ENCODE data around the gene CCDC186. TPM values are rescaled to one million over a fixed set of nuclear protein-coding genes. Genes with fewer than 3 reads are reported as not detected.

The CCDC186 gene
- polyA plus RNA-seq (ENCODE audit: insufficient read depth in 1 of 5, insufficient read length in 5 of 5, low replicate concordance in 1 of 5): 10 to 100 TPM; 20.3 to 51.4 (median 42.3) TPM
- long read RNA-seq, donor 1, full-length matches to known transcripts: 9 of 9 reads
- long read RNA-seq, donor 1, partial matches to known transcripts: 0 of 9 reads
- long read RNA-seq, donor 1, other reads (novel, unspliced or antisense): 0 of 9 reads
- long read RNA-seq, donor 2, full-length matches to known transcripts: 7 of 7 reads
- long read RNA-seq, donor 2, partial matches to known transcripts: 0 of 7 reads
- long read RNA-seq, donor 2, other reads (novel, unspliced or antisense): 0 of 7 reads
- long read RNA-seq, donor 3, partial matches to known transcripts: 0 of 4 reads
- long read RNA-seq, donor 3, other reads (novel, unspliced or antisense): 0 of 4 reads
- long read RNA-seq, donor 4, partial matches to known transcripts: 0 of 4 reads
- long read RNA-seq, donor 4, other reads (novel, unspliced or antisense): 0 of 4 reads
- long read RNA-seq, donor 5, full-length matches to known transcripts: 12 of 12 reads
- long read RNA-seq, donor 5, partial matches to known transcripts: 0 of 12 reads
- long read RNA-seq, donor 5, other reads (novel, unspliced or antisense): 0 of 12 reads
- long read RNA-seq, donor 6, full-length matches to known transcripts: 8 of 8 reads
- long read RNA-seq, donor 6, partial matches to known transcripts: 0 of 8 reads
- long read RNA-seq, donor 6, other reads (novel, unspliced or antisense): 0 of 8 reads
- long read RNA-seq, donor 7, full-length matches to known transcripts: 9 of 9 reads
- long read RNA-seq, donor 7, partial matches to known transcripts: 0 of 9 reads
- long read RNA-seq, donor 7, other reads (novel, unspliced or antisense): 0 of 9 reads
- long read RNA-seq, donor 8, full-length matches to known transcripts: 4 of 4 reads
- long read RNA-seq, donor 8, partial matches to known transcripts: 0 of 4 reads
- long read RNA-seq, donor 8, other reads (novel, unspliced or antisense): 0 of 4 reads

DNA sequence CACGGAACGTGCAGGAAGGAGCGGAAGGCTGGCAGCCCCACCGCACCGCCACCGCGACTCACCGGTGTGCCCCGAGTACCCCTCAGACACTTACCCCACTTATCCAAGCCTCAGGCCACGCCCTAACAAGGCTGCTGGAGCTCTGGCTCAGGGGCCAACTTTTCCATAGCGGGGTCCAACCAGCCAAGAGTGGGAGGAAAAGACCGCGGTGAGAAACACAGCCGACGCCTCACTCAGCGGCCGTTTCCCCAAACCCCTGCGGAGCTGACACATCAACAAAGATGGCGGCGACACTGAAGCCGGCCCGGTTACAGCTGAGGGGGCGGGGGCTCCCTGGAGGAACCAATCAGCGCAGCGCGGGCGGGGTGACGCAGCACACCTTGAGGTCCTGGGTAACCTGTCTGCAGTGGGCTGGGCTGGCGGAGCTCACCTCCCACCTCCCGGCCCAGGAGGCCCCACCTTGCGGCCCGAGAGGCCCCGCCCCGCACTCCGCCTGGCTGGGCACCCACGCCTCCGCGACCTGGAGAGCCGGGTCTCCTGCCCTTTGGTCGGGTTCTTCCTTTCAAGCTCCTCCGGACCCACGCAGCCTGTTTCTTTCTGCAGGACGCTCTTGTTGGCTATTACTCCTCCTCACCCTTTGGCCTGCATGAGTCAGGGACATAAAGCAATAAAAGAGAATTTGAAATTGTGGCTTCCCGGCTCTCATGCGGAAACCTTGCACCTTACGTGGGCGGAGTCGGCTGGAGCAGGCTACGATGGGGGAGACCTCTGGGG lies at the start of gene CCDC186:
Gene CCDC186 (minus strand): TSS at position 283 of the 774 bp plus-strand sequence. CDS start 10,935 bp downstream, outside the sequence.
- peak; percentile 85 for DNase-seq

DNA sequence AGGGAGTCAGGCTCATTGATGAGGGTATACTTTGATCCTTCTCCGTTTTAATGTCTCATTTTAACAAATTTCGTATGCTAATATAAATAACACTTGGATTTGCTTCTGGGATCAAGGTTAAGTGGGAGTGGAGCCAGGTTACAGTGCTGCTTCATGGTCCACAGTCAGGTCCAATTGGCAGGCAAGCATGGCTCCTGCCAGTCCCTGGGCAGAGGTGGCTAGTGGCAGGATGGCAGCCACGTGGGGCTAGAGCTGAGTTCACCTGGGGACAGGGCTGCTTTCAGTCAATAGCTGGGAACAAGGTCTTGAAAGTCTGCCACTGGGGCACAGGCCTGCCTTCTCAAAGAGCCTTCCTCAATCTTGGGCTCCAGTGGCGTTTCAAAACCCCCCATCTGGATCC lies 49.1 kb upstream of the CCDC186 start:
- DNase-seq: no peak

DNA sequence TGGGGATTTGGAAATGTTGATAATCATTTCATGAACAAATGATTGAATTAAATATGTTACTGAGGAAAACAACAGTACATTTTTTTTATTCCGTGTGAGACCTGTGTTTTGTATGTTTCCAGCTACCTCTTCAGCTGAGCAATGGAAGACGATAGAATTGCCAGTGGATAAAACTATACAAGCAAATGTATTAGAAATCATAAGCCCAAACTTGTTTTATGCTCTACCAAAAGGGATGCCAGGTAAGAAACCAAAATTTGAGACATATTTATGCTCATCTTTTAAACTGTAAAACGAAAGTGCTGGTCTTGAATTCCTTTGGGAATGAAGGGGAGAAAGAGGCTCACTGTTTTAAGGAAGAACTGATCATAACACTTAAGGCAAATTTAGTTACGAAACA lies 47.2 kb upstream of the CCDC186 start:
- no peak for DNase-seq

DNA sequence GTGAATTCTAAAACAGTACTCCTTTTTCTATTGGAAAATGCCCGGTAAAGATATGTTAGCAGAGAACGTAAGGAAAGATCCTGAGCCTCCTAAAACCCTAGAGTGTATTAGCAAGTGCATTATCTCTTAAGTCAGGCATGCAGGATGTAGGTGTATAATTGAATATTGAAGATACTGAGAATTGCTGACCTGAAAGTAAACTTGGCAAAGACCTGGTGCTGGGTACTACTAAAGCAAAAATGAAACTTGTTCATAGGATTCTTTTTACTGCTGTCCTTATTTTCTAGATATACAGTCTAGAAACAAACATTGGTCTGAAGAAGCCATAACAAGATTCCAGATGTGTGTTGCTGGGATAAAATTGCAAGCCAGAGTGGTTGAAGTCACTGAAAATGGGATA lies 46.3 kb upstream of the CCDC186 start:
- DNase-seq: no peak

DNA sequence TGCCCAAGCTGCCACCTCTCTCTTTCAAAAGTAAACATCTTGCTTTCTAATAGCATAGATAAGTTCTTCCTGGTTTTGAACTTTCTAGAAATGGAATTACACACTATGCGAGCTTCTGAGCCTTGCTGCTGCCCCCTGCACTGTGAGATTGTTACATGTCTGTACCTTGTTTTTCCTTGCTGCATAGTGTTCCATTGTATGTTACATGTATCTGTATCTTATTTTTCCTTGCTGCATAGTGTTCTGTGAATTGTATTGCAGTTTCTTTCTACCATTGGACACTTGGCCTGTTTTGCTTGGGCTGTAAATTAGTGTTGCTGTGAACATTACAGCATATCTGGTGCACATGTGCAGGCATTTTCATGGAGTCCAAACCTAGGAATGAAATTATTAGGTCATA lies 41.0 kb upstream of the CCDC186 start:
- no peak for DNase-seq

DNA sequence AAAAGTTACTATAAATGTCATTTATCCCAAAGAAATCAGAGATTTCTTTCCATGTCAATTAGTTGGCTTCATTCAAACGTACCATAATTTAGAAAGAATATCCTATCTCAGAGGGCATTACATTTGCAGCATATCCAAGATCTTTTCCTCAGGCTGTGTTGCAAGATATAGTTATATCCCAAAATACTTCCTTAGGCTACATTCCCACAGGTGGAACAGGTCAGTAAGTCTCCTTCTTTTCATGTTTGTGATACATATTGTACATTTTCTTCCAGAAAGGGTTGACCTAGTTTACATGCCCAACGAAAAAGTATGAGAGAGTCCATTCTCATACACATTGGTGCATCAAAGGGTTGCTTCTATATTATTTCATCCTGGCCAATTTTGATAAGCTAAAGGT lies 38.1 kb upstream of the CCDC186 start:
- no peak for DNase-seq

DNA sequence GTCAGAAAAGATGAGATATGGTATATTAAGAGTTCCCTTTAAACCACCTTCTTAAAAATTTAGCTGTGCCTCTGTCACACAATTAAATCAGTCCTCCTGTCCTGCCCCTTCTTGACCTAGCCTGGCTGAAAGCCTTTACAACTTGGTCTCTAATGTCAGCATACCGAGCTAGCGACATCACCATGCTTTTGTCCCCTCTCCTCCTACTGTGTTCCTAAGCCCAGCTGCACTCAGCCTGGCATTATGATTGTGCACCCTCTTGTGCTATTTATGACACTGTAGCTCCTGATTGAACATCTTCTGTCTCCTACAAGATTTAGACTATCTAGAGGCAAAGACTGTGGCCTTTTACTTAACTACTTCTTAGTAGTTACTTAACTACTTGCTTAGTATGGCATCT lies 34.3 kb upstream of the CCDC186 start:
- DNase-seq: no peak

DNA sequence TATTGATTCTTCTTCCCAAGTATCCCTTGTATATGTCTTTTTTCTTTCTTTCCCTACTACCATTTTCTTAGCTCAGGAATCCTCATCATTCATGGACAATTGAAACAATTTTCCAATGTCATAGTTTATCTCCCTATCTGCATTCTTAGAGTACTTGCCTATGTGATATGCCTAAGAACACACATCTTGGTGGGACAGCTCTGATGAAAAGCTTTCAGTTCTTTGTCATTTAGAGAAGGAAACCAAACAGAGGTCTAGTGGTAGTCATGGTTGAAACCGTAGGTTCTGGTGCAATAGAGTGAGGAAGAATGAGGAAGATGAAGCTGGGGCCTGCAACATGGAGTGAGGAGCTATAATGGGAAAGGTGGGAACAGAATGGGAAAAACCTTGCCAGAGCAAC lies 33.3 kb upstream of the CCDC186 start:
- no peak for DNase-seq

DNA sequence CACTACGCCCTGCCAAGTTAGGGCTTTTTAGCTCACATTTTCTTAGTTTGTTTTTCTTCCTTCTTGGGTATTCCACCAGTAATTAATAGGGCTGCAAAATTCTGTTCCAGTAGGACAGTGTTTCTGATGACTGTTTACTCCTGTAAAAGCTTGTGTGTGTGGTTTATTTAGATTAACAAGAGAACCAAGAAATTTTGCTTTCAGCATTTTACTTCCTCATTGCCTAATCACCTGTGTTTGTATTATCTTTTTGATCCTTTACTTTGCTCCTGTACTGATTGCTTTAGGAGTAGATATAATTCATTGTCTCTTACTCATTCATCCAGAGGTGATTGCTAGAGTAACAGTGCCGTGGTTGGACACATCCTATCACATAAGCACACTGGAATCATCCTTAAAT lies 32.9 kb upstream of the CCDC186 start:
- no peak for DNase-seq

DNA sequence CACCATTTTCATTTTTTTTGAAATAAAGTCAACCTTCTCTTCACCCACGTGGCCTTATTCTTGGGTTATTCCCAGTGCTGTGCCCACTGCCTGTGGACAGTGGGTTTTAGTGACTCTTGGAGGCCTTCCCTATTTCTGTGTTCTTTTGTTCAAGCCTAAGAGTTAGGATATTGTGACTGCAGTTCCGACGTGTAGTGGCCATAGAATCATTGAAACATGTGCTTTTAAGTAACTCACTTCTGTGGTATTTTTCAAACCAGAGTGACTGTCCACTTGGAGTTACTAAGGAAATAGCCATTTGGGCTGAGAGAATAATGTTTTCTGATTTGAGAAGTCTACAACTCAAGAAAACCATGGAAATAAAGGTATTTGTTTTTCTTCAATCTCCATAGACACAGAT lies 28.8 kb upstream of the CCDC186 start:
- DNase-seq: no peak

DNA sequence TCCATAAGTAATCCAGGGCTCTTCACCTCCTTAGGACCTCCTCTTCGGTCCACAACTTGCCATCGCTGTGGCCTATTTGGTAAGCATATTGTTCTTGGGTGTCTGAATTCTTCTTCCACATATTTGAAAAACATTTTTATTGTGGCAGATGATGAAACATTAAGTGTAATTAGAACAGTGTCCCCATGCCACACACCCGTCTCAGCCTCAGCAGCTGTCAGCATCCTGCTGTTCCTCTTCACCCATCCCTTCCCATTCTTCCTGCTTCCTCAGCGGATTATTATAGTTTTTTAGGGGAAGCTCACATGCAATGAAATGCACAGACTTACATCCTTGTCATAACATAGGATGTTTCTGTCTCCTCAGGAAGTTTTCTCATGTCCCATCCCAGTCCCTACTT lies 25.2 kb upstream of the CCDC186 start:
- no peak for DNase-seq

DNA sequence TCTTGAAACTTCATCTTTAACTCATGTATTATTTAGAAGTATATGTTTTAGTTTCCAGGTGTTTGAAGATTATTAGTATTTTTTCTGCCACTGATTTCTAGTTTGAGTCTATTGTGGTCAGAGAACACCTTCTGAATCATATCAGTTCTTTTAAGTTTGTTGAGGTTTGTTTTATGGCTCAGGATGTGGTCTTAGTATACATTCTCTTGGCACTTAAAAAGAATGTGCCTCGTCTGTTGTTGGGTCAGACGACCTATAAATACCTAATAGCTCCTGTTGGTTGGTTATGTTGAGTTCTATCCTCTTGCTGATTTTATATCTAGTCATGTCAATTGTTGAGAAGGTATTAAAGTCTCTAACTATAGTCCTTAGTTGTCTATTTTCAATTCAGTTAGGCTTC lies 21.1 kb upstream of the CCDC186 start:
- no peak for DNase-seq

DNA sequence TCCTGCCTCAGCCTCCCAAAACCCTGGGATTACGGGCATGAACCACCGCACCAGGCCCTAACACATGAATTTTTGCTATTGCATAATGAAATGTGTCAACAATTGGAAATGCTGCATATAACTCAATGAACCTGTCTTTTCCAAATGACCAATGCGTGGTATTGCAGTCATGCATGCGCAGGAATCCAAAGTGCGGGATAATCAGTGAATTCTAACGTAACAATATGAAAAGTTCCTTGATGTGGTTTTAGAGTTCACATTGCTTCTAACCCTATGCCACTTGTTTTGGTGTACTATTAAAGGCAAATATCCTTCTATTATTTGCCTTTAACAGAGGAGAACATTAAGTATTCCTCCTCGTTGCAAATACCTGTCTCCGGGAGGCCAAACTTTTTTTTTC lies 15.7 kb upstream of the CCDC186 start:
- no peak for DNase-seq

DNA sequence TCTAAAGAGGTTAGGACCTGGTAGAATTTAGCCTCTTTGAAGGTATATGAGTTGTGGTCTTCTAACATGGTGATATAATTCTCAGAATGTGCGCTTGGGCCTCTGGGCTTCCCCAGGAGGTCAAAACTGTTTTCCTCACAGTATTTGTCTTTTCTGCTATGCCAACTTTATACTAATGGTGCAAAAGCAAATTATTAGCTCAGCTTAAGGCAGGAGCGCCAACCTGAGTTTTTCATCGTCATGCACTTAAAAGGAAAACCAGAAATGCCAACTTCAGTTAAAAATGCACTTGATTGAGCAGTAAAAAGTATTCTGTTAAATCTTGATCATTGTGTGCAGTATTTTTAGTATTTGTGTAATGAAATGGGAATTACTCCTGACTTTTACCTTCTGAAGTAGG lies 14.9 kb upstream of the CCDC186 start:
- DNase-seq: no peak

DNA sequence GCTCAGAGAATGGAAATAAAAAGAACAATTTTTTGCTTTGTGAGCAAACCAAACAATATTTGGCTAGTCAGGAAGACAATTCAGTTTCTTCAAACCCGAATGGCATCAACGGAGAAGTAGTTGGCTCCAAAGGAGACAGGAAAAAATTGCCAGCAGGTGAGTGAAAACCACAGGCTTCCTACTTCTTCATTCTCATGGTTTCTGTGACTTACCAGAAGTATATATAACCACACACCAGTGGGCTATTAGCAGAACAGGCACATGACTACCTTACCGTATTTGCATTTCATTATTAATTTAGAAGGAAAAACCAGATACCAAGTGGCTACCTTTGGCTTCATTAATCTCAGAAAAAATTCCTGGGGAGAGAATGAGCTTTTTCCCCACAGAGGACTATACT lies 14.0 kb upstream of the CCDC186 start:
- DNase-seq: no peak

DNA sequence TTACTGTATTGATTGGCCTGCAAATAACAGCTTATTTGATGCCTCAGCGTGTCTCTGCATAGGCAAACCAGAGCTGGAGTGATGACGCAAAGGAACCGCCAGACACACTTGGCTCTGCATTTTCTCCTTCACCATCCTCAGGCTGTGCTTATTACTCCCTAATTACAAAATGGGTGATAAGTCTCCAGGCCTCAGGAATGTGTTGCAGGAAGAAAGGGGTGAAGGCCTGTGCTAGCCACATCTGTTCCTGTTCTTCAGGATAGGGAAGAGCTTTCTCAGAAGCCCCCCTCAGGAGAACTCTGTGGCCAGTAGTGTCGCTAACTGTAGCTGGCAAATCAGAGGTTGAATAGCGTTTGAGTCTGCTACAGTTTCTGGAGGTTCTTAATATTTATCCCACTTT lies 10.3 kb upstream of the CCDC186 start:
- no peak for DNase-seq

DNA sequence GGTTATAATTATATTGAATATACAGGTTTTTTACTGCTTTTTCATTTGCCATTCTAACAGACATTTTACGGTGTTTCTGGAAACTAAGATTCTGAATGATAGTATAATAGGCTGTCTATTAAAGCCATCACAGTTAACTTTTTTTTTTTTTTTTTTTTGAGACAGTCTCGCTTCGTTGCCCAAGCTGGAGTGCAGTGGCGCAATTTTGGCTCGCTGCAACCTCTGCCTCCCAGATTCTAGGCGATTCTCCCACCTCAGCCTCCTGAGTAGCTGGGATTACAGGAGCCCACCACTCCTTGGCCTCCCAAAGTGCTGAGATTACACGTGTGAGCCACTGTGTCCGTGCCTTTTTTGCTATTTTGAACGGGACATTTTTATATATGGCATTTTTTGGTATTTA lies 9.6 kb upstream of the CCDC186 start:
- no peak for DNase-seq

DNA sequence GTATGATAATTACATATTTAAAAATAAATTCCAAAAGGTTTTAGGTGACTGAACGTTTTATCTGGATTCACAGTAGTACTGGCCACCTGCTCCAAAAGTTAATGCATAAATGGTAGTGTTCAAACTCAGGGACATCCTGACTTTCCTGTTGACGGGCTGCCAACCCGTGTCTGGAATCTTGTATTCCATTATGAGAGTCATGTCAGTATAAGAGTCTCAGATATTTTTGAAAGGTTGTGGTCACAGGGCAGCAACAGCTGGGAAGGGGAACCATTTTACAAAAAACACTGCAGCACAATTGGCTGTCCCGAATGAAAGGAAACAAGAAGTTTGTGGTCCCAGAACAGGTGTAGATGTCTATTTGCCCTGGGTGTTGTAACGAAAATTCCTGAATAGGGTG lies 8.0 kb upstream of the CCDC186 start:
- no peak for DNase-seq

DNA sequence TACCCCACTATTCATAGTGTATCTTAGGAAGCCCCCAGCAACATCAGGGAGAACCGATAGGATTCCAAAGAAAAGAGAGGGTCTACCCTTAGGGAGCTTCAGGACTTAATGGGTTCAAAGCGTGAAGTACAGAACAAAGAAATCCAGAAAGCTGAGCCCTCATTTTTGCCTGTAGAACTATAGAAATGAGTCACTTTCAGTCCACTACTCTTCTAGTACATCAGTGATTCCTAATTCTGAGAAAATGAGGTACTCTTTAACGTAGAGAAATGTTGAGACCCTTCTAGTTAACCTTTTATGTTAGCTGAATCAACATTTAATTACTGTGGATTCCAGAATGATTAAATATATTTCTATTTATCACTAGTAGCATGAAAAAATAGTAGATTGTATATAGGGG lies 6.9 kb upstream of the CCDC186 start:
- DNase-seq: no peak

DNA sequence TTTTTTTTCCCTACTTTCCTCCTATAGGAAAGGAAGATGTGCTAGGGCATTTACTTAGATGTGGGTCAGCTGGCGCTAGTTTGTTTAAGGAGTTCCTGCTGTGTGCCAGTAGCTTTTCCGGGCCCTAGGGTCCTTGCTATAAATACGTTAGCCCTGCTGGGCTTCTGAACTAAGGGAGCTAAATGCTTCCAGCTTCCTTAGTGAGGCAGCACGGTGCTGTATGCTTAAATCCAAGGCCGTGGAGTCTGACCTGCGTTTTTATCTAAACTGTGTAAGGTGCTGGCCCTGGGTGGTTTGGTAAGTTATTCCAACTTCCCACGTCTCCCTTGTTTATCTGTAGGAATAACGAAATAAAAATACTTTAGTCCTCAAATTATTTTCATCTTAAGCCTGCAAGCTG lies 5.7 kb upstream of the CCDC186 start:
- DNase-seq: no peak

DNA sequence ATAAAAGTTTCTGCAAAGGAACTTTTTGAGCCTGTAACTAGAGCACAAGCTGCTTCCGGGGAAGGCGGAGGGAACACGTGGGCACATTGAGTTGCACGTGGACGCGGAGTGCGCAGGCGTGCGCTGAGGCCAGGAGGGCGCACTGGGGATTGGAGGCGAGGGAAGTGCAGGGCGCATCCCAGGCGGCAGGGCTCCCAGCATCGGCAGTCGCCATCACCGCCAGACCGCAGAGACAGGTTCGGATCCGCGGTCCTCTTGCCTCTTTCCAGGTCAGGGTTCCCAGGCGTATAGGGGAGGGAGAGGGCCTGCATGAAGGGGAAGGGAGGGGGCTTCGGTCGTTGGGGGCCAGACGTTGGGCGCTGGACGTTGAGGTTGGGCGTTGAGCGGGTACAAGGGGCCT lies 5.1 kb upstream of the CCDC186 start, which contains the start of gene TDRD1:
Gene TDRD1 (plus strand): TSS at position 206 of the 400 bp plus-strand sequence. CDS start 8,479 bp downstream, outside the sequence.
- DNase-seq: no peak

DNA sequence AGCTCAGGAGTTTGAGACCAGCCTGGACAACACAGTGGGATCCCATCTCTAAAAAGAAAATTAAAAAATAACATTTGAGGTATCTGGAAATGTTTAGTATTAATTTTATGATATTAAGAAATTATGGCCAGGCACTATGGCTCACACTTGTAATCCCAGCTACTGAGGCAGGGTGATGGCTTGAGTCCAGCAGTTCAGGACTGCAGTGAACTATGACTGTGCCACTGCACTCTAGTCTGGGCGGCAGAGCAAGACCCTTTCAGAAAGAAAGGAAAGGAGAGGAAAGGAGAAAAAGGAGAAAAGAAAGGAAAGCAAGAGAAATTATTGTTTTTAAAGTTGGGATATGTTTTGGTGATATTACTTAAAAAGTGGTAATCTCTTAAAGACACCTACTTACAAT lies 2.5 kb upstream of the CCDC186 start:
- no peak for DNase-seq

All from right lung (tissue), 10 donors.